GM19043 (cell line): Measurements from ENCODE around the gene TLX2.
"Not testable (repeated sequence)": the region's sequence is repeated elsewhere in the genome, so short reads cannot be mapped to it uniquely, and the experiment has no call there.

Source experiments
- ATAC-seq: cut with Tn5 transposase; IDR thresholded peaks from one replicate; pipeline ENCODE4 v1.9.1; 2021; ENCODE audit warnings: low read depth; ENCODE audit not compliant: unreplicated experiment

Gene TLX2

GRCh38 chr2:74552914-74553811 lies 38.9 kb downstream of the TLX2 start:
- ATAC-seq, result no peak

- peak; percentile 41 for ATAC-seq
Observed at GRCh38 chr2:74553892-74554819, 39.9 kb downstream of the TLX2 start, which contains the start of the genes DOK1 and LOXL3. Gene DOK1 (plus strand): TSS chr2:74554720. CDS start chr2:74554755, 35 bp downstream. Gene LOXL3 (minus strand): TSS chr2:74553942. CDS start chr2:74552634, 1,308 bp downstream.

- peak; percentile 35 for ATAC-seq
Observed at GRCh38 chr2:74554820-74555531, 40.7 kb downstream of the TLX2 start.

- no peak for ATAC-seq
Observed at GRCh38 chr2:74555610-74556103, 41.4 kb downstream of the TLX2 start.

- ATAC-seq, result no peak
Observed at GRCh38 chr2:74556159-74556558, 41.9 kb downstream of the TLX2 start.

- no peak for ATAC-seq
Observed at GRCh38 chr2:74556831-74557370, 42.7 kb downstream of the TLX2 start.

GRCh38 chr2:74558284-74559230 lies 44.3 kb downstream of the TLX2 start:
- no peak for ATAC-seq

GRCh38 chr2:74559912-74560311 lies 45.7 kb downstream of the TLX2 start:
- no peak for ATAC-seq

- ATAC-seq, result no peak
Observed at GRCh38 chr2:74560591-74560990, 46.3 kb downstream of the TLX2 start.

GRCh38 chr2:74561022-74561421 lies 46.8 kb downstream of the TLX2 start:
- not testable (repeated sequence) for ATAC-seq

GRCh38 chr2:74562126-74562775 lies 48.0 kb downstream of the TLX2 start:
- ATAC-seq, result no peak

GRCh38 chr2:74564222-74564621 lies 50.0 kb downstream of the TLX2 start:
- ATAC-seq, result no peak

- ATAC-seq, result no peak
Observed at GRCh38 chr2:74566076-74566753, 52.0 kb downstream of the TLX2 start.

- no peak for ATAC-seq
Observed at GRCh38 chr2:74566754-74567085, 52.5 kb downstream of the TLX2 start.
